ENCODE measurements around the gene ZMAT3.

DNA sequence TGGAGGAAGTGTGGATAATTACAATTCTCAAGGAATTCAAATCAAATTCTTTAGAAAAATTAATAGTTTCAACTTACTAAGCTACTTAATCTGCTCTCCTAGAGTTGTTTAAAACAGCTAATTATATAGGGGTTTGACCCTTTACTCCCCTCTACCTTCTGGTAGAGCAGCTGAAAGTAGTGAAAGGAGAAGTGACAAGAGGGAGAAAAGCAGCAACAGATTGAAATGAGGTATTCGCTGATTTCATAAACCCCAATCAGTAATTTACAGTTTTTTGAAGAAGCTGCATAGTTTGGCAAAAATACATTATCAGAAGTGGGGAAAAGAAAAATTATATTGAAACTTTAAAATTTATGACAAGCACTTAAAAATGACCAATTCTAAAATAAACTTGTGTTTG lies 52.8 kb downstream of the ZMAT3 start:
- no peak for TF ChIP-seq GATA3 (IDR thresholded peaks at IDR 0.05; ENCODE audit: low read depth, low read length)
- TF ChIP-seq GATA2 (IDR thresholded peaks at IDR 0.05; ENCODE audit: low read depth, low read length): no peak

All from SH-SY5Y (cell line).